Esophagus muscularis mucosa (tissue), 4 donors: Measurements from ENCODE around the gene GABRB3. TPM values are rescaled to one million over a fixed set of nuclear protein-coding genes. Genes with fewer than 3 reads are reported as not detected.

Experiments used
- DNase-seq: peaks from one replicate; pipeline ENCODE4 v3.0.0-alpha.2; 2017; ENCODE audit errors: extremely low spot score
- H3K27ac ChIP-seq, 4 donors: fragments of 200-600 bp; sonication (generic); replicated peaks in 1 of 4; 1 replicate in 3 of 4; 2 replicates in 1 of 4; pipeline ENCODE4 v1.5.1; 2016 to 2019; ENCODE audit warnings: mild to moderate bottlenecking in 1 of 4
- H3K27me3 ChIP-seq, 4 donors: fragments of 200-600 bp; sonication (generic); one replicate each; pipeline versions ENCODE4 v1.5.1 to v1.6.0; 2016 to 2019
- H3K36me3 ChIP-seq, 4 donors: fragments of 200-600 bp; sonication (generic); one replicate each; pipeline ENCODE4 v1.5.1; 2016 to 2019
- H3K4me1 ChIP-seq, 4 donors: fragments of 200-600 bp; sonication (generic); one replicate each; pipeline ENCODE4 v1.5.1; 2016 to 2019
- H3K4me3 ChIP-seq, 4 donors: fragments of 200-600 bp; sonication (generic); 1 replicate in 2 of 4; 2 replicates in 2 of 4; pipeline ENCODE4 v1.5.1; 2016 to 2019; ENCODE audit warnings: mild to moderate bottlenecking in 4 of 4, moderate library complexity in 1 of 4
- H3K9me3 ChIP-seq, 4 donors: fragments of 200-600 bp; sonication (generic); 1 replicate in 3 of 4; 2 replicates in 1 of 4; pipeline ENCODE4 v1.5.1; 2016 to 2019
- EP300 ChIP-seq: sonication (generic); formaldehyde crosslinking; IDR thresholded peaks from one replicate; pipeline ENCODE4 v1.6.1; 2017; ENCODE audit warnings: antibody characterized with exemption
- POLR2A ChIP-seq: fragments of 450-650 bp; IDR thresholded peaks from one replicate; pipeline ENCODE4 v1.6.1; 2017; ENCODE audit warnings: antibody characterized with exemption, moderate library complexity, mild to moderate bottlenecking, low read depth
- POLR2AphosphoS5 ChIP-seq, 2 donors: sonication (generic); formaldehyde crosslinking; IDR thresholded peaks; one replicate each; pipeline ENCODE4 v1.6.1; 2017; ENCODE audit warnings: antibody characterized with exemption in 2 of 2
- whole genome bisulfite sequencing: methylation state at CpG from one replicate; pipeline ENCODE4 v1.1.5; 2018; 5-methylcytosine and 5-hydroxymethylcytosine counted together
- intact Hi-C: fragments of 100-400 bp; cut with DNase I; formaldehyde crosslinking; loops from one replicate; pipeline ENCODE4 v1.15.1; 2023
- total RNA-seq, 4 donors: library from RNA; depleted of rRNA; stranded (reverse); fragments of >200 nt; gene quantifications; one replicate each; pipeline versions ENCODE4 v1.1.0 to v1.2.1, GENCODE V29; 2016
- TF ChIP-seq, protein P1 (sequence below), 3 experiments: fragments of 200-600 bp in 2 of 3; fragments of 450-650 bp in 1 of 3; sonication (generic) in 2 of 3; IDR thresholded peaks; one replicate each; pipeline ENCODE4 v1.5.1; 2017 to 2019; ENCODE audit warnings: antibody characterized with exemption in 3 of 3, mild to moderate bottlenecking in 2 of 3, moderate library complexity in 1 of 3

The GABRB3 gene
- total RNA-seq, 4 donors from 2014 or later, result 3.0 to 7.9 (median 4.2) TPM

DNA sequence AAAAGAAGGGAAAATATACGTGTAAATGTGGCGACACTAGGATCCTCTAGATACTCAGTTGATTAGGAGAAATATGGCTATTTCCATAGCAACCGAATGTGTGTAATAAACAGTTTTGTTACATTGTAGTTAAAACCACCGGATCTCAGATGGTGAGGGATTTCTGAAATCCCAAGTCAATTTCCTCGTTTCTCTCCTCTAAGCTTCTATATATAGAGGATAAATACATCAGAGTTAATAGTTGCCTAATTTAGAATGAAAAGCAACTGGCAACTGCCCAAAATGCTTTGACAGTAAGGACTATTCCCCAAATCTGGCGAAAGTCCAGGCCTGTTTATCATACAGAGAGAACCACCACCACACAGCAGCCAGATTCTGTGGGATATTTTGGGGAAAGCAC, 112.6 kb downstream of the GABRB3 start:
- DNase-seq, result no peak
- Histone ChIP-seq H3K27me3 (no peaks in the 10 kb centered on the region), H3K9me3 (no peaks in the 10 kb centered on the region), H3K36me3 (no peaks in the 10 kb centered on the region), H3K27ac (no peak overlapping the region), H3K4me3 (no peak overlapping the region), H3K4me1 (peaks cover 0 to under 1% (median 0%) of the 10 kb centered on the region in 4 donors)
- intact Hi-C loops, result no loop called here
- 73% methylated on average over 6 of the region's 6 CpGs for WGBS
- TF ChIP-seq, protein P1, sequence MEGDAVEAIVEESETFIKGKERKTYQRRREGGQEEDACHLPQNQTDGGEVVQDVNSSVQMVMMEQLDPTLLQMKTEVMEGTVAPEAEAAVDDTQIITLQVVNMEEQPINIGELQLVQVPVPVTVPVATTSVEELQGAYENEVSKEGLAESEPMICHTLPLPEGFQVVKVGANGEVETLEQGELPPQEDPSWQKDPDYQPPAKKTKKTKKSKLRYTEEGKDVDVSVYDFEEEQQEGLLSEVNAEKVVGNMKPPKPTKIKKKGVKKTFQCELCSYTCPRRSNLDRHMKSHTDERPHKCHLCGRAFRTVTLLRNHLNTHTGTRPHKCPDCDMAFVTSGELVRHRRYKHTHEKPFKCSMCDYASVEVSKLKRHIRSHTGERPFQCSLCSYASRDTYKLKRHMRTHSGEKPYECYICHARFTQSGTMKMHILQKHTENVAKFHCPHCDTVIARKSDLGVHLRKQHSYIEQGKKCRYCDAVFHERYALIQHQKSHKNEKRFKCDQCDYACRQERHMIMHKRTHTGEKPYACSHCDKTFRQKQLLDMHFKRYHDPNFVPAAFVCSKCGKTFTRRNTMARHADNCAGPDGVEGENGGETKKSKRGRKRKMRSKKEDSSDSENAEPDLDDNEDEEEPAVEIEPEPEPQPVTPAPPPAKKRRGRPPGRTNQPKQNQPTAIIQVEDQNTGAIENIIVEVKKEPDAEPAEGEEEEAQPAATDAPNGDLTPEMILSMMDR (IDR thresholded peaks at IDR 0.05), result no peak

GRCh38 chr15:26658290-26658689, 114.6 kb downstream of the GABRB3 start:
- no peak overlapping the region for H3K27ac ChIP-seq
- WGBS, result 79% methylated on average over 2 of the region's 2 CpGs
- no peaks in the 10 kb centered on the region for H3K4me1 ChIP-seq
- no peak overlapping the region for H3K4me3 ChIP-seq
- intact Hi-C loops, result no loop called here
- no peak for TF ChIP-seq POLR2A
- TF ChIP-seq POLR2AphosphoS5 (IDR thresholded peaks at IDR 0.05), result no peak
- TF ChIP-seq, protein P1 (IDR thresholded peaks at IDR 0.05), result no peak
- TF ChIP-seq EP300, result no peak
- H3K9me3 ChIP-seq, result peaks cover 0 to 5% (median 1%) of the 10 kb centered on the region in 4 donors
- H3K36me3 ChIP-seq, result no peaks in the 10 kb centered on the region
- no peaks in the 10 kb centered on the region for H3K27me3 ChIP-seq
- DNase-seq, result no peak

DNA sequence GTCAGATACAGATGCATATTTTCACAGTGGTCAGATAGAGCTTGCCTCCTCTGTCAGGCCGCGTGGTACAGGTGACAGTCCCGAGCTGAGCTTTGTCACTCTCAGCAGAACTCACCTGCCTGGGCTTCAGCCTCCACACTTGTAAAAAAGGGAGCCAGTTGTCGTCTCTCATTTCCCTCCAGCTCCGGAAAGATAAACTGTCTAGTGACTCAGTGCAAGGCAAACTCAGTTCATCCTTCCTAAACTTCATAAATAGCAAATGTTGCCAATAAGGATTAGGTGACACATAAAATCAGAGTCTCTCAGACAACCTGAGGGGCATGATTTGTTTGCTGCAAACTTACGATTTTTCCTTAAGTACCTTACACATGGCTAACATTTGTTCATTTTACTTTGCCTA, 116.8 kb downstream of the GABRB3 start:
- Histone ChIP-seq H3K9me3 (peaks cover 0 to 10% (median 4%) of the 10 kb centered on the region in 4 donors), H3K4me1 (no peaks in the 10 kb centered on the region), H3K36me3 (no peaks in the 10 kb centered on the region), H3K4me3 (no peak overlapping the region), H3K27ac (no peak overlapping the region), H3K27me3 (no peaks in the 10 kb centered on the region)
- 81% methylated on average over 6 of the region's 6 CpGs for WGBS
- DNase-seq, result no peak
- intact Hi-C loops, result no loop called here
- TF ChIP-seq POLR2AphosphoS5 (IDR thresholded peaks at IDR 0.05) (no peak), EP300 (no peak), POLR2A (no peak)
- TF ChIP-seq, protein P1 (IDR thresholded peaks at IDR 0.05), result no peak

DNA sequence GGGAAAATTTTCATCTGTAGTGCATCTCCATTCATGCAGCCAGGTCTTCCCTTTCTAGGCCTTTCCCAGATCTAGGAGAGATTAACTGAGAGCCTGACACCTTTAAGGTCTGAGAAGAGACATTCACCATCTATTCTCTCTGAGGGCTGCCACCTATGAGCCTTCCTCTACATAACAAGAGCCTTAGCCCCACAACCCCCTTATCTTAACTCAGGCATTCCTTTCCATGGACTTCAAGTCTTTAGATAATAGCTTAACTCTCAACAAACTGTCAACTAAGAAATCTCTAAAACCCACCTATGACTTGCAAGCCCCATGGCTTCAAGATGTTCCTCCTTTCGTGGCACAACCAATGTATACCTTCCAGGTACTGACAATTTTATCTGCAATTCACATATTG, 121.0 kb downstream of the GABRB3 start:
- 67% methylated on average over 1 of the region's 1 CpG for WGBS
- DNase-seq, result no peak
- Histone ChIP-seq H3K4me1 (no peaks in the 10 kb centered on the region), H3K9me3 (peaks cover 0 to 23% (median 7%) of the 10 kb centered on the region in 4 donors), H3K27ac (no peak overlapping the region), H3K4me3 (no peak overlapping the region), H3K27me3 (no peaks in the 10 kb centered on the region), H3K36me3 (no peaks in the 10 kb centered on the region)
- TF ChIP-seq, protein P1 (IDR thresholded peaks at IDR 0.05), result no peak
- TF ChIP-seq POLR2AphosphoS5 (IDR thresholded peaks at IDR 0.05) (no peak), EP300 (no peak), POLR2A (no peak)
- intact Hi-C loops, result no loop called here

- intact Hi-C loops, result no loop called here
- Histone ChIP-seq H3K36me3 (no peaks in the 10 kb centered on the region), H3K9me3 (peaks cover 0 to 22% (median 7%) of the 10 kb centered on the region in 4 donors), H3K4me3 (no peak overlapping the region), H3K4me1 (no peaks in the 10 kb centered on the region), H3K27ac (no peak overlapping the region), H3K27me3 (no peaks in the 10 kb centered on the region)
- WGBS, result 92% methylated on average over 6 of the region's 6 CpGs
- TF ChIP-seq POLR2AphosphoS5 (IDR thresholded peaks at IDR 0.05), result no peak
- TF ChIP-seq, protein P1 (IDR thresholded peaks at IDR 0.05), result no peak
- no peak for TF ChIP-seq POLR2A
- TF ChIP-seq EP300, result no peak
- DNase-seq, result no peak
Observed at GRCh38 chr15:26648676-26649075, 124.2 kb downstream of the GABRB3 start.
